Esophagus squamous epithelium (tissue), 5 donors: ENCODE measurements around the gene ZBTB8B. TPM values are rescaled to one million over a fixed set of nuclear protein-coding genes. Genes with fewer than 3 reads are reported as not detected.

ENCODE experiments used
- DNase-seq: peaks from one replicate; lab custom pipeline; 2025; lab: John Stamatoyannopoulos, UW
- H3K27ac ChIP-seq, 4 donors: fragments of 200-600 bp; sonication (generic); one replicate each; pipeline ENCODE4 v1.5.1; 2016 to 2019; ENCODE audit warnings: mild to moderate bottlenecking in 1 of 4
- H3K27me3 ChIP-seq, 4 donors: fragments of 200-600 bp; sonication (generic); 1 replicate in 3 of 4; 2 replicates in 1 of 4; pipeline versions ENCODE4 v1.5.1 to v1.6.0; 2017 to 2021; ENCODE audit warnings: antibody characterized with exemption in 1 of 4
- H3K36me3 ChIP-seq, 3 donors: fragments of 200-600 bp; sonication (generic); one replicate each; pipeline ENCODE4 v1.5.1; 2016 to 2019
- H3K4me1 ChIP-seq, 3 donors: fragments of 200-600 bp; sonication (generic); one replicate each; pipeline ENCODE4 v1.5.1; 2017 to 2019
- H3K4me3 ChIP-seq, 4 donors: fragments of 200-600 bp; sonication (generic); 1 replicate in 3 of 4; 2 replicates in 1 of 4; pipeline ENCODE4 v1.5.1; 2016 to 2019; ENCODE audit warnings: mild to moderate bottlenecking in 2 of 4, moderate library complexity in 1 of 4
- H3K9me3 ChIP-seq, 3 donors: fragments of 200-600 bp; sonication (generic); one replicate each; pipeline ENCODE4 v1.5.1; 2016 to 2019
- POLR2A ChIP-seq, 4 donors: fragments of 450-650 bp; IDR thresholded peaks; one replicate each; pipeline ENCODE4 v1.6.1; 2017; ENCODE audit warnings: antibody characterized with exemption in 4 of 4, mild to moderate bottlenecking in 4 of 4, moderate library complexity in 3 of 4
- WGBS, 2 donors: methylation state at CpG; one replicate each; pipeline ENCODE4 v1.1.5; 2018; 5-methylcytosine and 5-hydroxymethylcytosine counted together
- intact Hi-C: fragments of 100-400 bp; cut with DNase I; formaldehyde crosslinking; loops from one replicate; pipeline ENCODE4 v1.15.0; 2022
- total RNA-seq, 4 donors: library from RNA; depleted of rRNA; stranded (reverse); fragments of >200 nt; gene quantifications; one replicate each; pipeline ENCODE4 v1.1.0, GENCODE V29; 2016
- TF ChIP-seq, protein P1 (sequence below), 6 experiments: fragments of 450-650 bp in 4 of 6; fragments of 200-600 bp in 2 of 6; sonication (generic) in 2 of 6; IDR thresholded peaks; one replicate each; pipeline ENCODE4 v1.5.1; 2016 to 2019; ENCODE audit warnings: antibody characterized with exemption in 6 of 6, mild to moderate bottlenecking in 4 of 6, moderate library complexity in 4 of 6
- donor health status: DM: yes; HTN: yes; CAD: no.

ZBTB8B gene
- total RNA-seq, 4 donors from 2014 or later = not detected

- intact Hi-C loops = no loop called here
- no peaks in the 10 kb centered on the region for H3K9me3 ChIP-seq
- 73 to 91% methylated on average over 3 of the region's 3 CpGs for WGBS, 2 donors
- no peak overlapping the region for H3K27ac ChIP-seq
- no peaks in the 10 kb centered on the region for H3K36me3 ChIP-seq
- TF ChIP-seq POLR2A (IDR thresholded peaks at IDR 0.05) = no peak
- TF ChIP-seq, protein P1, sequence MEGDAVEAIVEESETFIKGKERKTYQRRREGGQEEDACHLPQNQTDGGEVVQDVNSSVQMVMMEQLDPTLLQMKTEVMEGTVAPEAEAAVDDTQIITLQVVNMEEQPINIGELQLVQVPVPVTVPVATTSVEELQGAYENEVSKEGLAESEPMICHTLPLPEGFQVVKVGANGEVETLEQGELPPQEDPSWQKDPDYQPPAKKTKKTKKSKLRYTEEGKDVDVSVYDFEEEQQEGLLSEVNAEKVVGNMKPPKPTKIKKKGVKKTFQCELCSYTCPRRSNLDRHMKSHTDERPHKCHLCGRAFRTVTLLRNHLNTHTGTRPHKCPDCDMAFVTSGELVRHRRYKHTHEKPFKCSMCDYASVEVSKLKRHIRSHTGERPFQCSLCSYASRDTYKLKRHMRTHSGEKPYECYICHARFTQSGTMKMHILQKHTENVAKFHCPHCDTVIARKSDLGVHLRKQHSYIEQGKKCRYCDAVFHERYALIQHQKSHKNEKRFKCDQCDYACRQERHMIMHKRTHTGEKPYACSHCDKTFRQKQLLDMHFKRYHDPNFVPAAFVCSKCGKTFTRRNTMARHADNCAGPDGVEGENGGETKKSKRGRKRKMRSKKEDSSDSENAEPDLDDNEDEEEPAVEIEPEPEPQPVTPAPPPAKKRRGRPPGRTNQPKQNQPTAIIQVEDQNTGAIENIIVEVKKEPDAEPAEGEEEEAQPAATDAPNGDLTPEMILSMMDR (IDR thresholded peaks at IDR 0.05) = no peak
- H3K4me1 ChIP-seq = peaks cover 0 to 14% (median 0%) of the 10 kb centered on the region in 3 donors
- DNase-seq = no peak
- H3K27me3 ChIP-seq = peaks cover 0 to 13% (median 0%) of the 10 kb centered on the region in 4 donors
- H3K4me3 ChIP-seq = no peak overlapping the region
Measured at GRCh38 chr1:32489774-32490454, 25.0 kb downstream of the ZBTB8B start.

GRCh38 chr1:32491386-32491785 lies 26.5 kb downstream of the ZBTB8B start:
- no peak for DNase-seq
- Histone ChIP-seq H3K27ac (no peak overlapping the region), H3K36me3 (no peaks in the 10 kb centered on the region), H3K4me3 (no peak overlapping the region), H3K4me1 (peaks cover 0 to 29% (median 10%) of the 10 kb centered on the region in 3 donors), H3K9me3 (no peaks in the 10 kb centered on the region), H3K27me3 (peaks cover 0 to 8% (median 0%) of the 10 kb centered on the region in 4 donors)
- intact Hi-C loops = no loop called here
- TF ChIP-seq POLR2A (IDR thresholded peaks at IDR 0.05) = no peak
- TF ChIP-seq, protein P1 (IDR thresholded peaks at IDR 0.05) = no peak
- 94 to 100% methylated on average over 2 of the region's 2 CpGs for WGBS, 2 donors

DNA sequence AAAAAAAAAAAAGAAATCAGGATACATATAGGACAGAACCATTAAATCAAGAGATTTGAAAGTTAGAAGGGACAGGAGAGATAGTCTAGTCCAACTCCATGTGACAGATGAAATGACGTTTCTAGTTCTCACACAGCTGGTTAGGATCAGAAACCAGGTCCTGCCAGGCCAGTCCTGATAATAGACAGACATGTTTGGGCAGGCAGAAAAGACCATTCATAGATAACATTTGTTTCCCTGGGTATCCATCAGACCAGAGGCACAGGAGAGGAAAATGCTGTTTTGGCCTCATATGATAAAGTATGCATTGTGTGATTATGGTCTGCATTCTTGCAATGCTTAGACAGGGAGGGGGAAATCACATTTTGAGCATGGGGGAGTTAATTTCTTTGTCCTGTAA lies 29.3 kb downstream of the ZBTB8B start:
- intact Hi-C loops = no loop called here
- H3K27ac ChIP-seq = no peak overlapping the region
- TF ChIP-seq, protein P1 (IDR thresholded peaks at IDR 0.05) = no peak
- TF ChIP-seq POLR2A (IDR thresholded peaks at IDR 0.05) = no peak
- H3K4me3 ChIP-seq = no peak overlapping the region
- peaks cover 0 to 50% (median 15%) of the 10 kb centered on the region in 3 donors for H3K4me1 ChIP-seq
- H3K36me3 ChIP-seq = no peaks in the 10 kb centered on the region
- no peak for DNase-seq
- 44 to 57% methylated on average over 1 of the region's 1 CpG for WGBS, 2 donors
- H3K9me3 ChIP-seq = no peaks in the 10 kb centered on the region
- peaks cover 0 to 8% (median 0%) of the 10 kb centered on the region in 4 donors for H3K27me3 ChIP-seq

DNA sequence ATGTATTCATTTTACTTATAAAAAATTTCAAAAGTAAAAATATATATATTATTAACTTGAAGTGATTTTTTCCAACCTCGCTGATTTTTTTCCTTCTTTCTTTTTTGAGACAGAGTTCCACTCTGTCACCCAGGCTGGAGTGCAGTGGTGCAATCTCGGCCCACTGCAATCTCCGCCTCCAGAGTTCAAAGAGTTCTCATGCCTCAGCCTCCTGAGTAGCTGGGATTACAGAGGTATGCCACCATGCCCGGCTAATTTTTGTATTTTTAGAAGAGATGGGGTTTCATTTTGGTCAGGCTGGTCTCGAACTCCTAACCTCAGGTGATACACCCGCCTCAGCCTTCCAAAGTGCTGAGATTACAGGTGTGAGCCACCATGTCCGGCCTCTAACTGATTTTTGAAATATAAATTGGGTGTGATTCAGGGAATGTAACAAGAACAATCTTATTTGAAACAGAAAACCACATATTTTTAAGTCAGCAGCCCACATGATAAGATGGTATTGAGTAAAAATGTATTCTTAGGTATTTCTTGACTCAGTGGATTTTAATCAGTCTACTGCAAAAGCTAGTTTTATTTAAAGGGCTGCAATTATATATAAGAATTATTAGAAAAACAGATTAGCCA lies 30.0 kb downstream of the ZBTB8B start:
- H3K27me3 ChIP-seq = peaks cover 0 to 8% (median 0%) of the 10 kb centered on the region in 4 donors
- no peak overlapping the region for H3K4me3 ChIP-seq
- peaks cover 0 to 54% (median 18%) of the 10 kb centered on the region in 3 donors for H3K4me1 ChIP-seq
- no peak for TF ChIP-seq POLR2A (IDR thresholded peaks at IDR 0.05)
- TF ChIP-seq, protein P1 (IDR thresholded peaks at IDR 0.05) = no peak
- no peaks in the 10 kb centered on the region for H3K9me3 ChIP-seq
- H3K36me3 ChIP-seq = no peaks in the 10 kb centered on the region
- WGBS, 2 donors = 82 to 84% methylated on average over 7 of the region's 7 CpGs
- intact Hi-C loops = no loop called here
- no peak overlapping the region for H3K27ac ChIP-seq
- DNase-seq = no peak

DNA sequence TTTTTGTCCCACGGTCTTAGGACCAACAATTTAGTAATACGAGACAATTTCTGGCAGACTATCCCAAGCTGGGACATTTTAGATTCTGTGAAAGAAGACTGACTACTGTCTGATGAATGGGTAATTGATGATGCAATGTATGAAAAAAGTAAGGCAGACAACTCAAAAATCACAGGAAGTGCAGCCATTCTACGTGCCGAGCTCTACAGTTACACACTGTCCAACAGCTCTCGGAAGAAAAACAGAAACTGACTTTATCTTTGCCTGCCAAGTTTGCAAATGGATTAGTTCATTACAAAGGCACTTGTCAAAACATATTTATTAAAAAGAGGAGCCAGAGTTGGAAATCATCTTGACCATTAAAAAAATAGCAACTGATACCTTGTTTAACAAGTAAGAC lies 31.3 kb downstream of the ZBTB8B start:
- Histone ChIP-seq H3K4me1 (peaks cover 3 to 63% (median 21%) of the 10 kb centered on the region in 3 donors), H3K9me3 (no peaks in the 10 kb centered on the region), H3K27me3 (peaks cover 0 to 8% (median 0%) of the 10 kb centered on the region in 4 donors), H3K36me3 (no peaks in the 10 kb centered on the region), H3K27ac (peak overlapping the region in 3 of 4 donors; percentile 44 to 61 (median 59)), H3K4me3 (peak overlapping the region in 2 of 4 donors; percentile 19 to 41)
- 12 to 16% methylated on average over 5 of the region's 5 CpGs for WGBS, 2 donors
- no peak for DNase-seq
- intact Hi-C loops = no loop called here
- TF ChIP-seq, protein P1 (IDR thresholded peaks at IDR 0.05) = no peak
